Suppressor macrophage treated with lipopolysaccharide for 4 hours (primary cell): ENCODE measurements around the gene ELK4.

ENCODE experiments used
- DNase-seq: peaks from one replicate; pipeline ENCODE4 v3.0.0-alpha.2; 2020

ELK4 gene

DNA sequence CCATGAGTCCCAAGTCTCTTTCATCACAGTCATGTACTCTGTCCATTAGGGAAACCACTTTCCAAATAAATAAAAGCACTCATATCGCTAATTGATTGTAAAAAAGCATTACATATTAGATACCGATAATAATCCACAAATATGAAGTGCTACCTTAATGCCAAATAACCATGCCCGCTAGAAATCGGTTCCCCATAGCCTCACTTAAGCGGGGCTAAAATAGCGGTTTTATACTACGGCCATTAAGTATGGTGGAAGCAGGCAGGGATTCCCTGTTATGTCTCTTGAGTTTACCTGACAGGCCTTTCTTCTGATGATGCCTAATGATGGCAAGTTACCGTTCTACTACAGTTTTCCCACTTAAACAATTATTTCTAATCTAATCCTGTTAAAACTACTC lies 3.9 kb downstream of the ELK4 start:
- no peak for DNase-seq

DNA sequence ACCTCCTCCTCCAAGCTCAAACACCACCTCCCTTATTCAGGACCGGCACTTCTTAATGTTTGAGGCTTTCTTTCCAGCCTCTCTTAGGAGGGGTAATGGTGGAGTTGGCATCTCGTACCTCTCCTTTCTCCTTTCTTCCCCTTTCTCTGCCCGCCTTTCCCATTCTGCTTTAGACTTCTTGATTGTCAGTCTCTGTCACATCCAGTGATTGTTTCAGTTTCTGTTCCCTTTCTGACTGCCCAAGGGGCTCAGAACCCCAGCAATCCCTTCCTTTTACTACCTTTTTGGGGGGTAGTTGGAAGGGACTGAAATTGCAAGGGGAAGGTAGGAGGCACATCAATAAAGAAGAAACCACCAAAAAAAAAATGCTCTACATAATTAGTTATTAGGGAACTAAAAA lies 5.6 kb downstream of the ELK4 start:
- DNase-seq = peak; percentile 55

GRCh38 chr1:205623646-205624045 lies 8.2 kb downstream of the ELK4 start:
- no peak for DNase-seq

DNA sequence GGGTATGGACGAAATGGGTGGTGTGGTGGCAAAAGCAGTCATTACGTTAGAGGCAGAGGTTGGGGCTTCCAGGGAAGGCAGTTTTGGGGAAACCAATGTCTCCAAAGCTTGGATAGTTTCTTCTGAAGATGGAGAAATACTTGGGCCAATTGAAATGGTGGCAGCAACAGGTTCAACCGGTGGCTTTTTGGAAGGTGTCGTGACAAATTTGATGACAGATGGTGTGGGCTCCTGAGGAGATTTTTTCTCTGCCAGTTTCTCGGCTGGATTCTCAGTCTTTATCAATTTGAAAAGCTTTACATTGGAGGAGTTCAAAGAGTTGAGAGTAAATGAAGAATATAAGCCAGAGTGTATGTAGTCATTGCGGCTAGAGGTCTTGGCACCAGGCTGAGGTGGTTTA lies 11.5 kb downstream of the ELK4 start:
- DNase-seq = no peak

GRCh38 chr1:205619376-205619775 lies 12.4 kb downstream of the ELK4 start:
- no peak for DNase-seq

GRCh38 chr1:205616563-205617293 lies 15.1 kb downstream of the ELK4 start:
- no peak for DNase-seq

GRCh38 chr1:205615789-205616188 lies 16.0 kb downstream of the ELK4 start:
- no peak for DNase-seq

GRCh38 chr1:205613854-205614412 lies 17.9 kb downstream of the ELK4 start:
- no peak for DNase-seq

GRCh38 chr1:205612556-205612955 lies 19.3 kb downstream of the ELK4 start:
- DNase-seq = no peak

GRCh38 chr1:205612104-205612503 lies 19.7 kb downstream of the ELK4 start:
- DNase-seq = no peak

GRCh38 chr1:205610901-205611466 lies 20.8 kb downstream of the ELK4 start:
- no peak for DNase-seq

DNA sequence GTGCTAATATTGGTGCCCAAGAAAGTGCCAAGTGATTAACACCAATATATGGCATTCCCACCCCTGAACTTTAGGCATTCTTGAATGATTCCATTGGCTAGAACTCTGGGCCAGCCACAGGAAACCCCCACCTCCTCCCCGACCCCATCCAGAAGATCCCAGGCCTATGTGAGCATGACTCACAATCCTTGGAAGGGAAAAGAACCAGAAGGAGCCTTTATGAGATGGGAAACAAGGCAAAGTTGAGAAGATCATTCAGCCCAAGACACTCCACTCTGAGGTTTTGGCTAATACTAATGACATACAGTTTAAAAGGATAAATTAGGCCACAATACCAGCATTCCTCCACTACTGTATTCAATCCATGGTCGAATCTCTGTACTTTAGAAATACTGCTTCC lies 21.8 kb downstream of the ELK4 start:
- DNase-seq = peak; percentile 27

DNA sequence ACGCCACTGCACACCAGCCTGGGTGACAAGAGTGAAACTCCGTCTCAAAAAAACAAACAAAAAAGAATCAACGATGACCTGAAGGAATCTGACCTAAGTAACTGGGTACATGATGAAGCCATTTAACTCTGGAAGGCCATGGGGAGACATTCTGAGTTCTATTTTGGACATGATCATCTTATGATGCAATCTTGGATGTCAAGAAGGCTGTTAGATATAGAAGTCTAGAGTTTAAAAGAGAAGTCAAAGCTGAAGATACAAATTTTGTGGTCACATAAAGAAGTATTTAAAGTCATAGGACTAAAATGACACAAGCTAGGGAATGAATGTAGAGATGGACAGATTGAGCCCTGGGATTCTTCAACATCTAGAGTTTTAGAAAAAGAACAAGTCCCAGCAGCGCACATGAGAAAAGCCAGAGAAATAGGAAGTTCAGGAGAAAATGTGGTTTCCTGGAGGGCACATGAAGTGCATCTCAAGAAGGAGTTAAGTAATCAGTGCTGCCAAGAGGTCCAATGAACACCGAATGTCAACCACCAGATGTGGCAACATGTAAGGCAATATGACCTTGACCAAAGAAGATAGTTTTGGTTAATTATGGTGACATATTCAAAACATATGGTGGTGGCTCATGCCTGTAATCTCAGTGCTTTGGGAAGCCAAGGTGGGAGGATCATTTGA lies 26.8 kb downstream of the ELK4 start:
- peak; percentile 82 for DNase-seq

DNA sequence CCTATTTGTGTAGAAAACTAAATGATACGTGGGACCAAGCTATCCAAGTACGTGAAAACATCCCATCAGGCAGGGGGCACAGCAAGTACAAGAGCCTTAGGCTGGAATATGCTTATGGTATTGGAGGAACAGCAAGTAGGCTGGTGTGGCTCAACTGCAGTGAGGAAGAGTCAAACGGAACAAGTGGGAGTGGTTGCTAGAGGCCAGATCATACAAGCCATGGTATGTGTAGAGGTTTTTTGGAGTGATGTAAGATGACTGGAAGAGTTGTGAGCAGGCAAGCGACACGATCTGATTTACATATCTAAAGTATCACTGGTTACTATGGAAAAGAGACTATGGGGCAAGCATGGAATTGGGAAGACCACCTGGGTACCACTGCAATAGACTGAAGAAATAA lies 27.8 kb downstream of the ELK4 start:
- peak; percentile 69 for DNase-seq

DNA sequence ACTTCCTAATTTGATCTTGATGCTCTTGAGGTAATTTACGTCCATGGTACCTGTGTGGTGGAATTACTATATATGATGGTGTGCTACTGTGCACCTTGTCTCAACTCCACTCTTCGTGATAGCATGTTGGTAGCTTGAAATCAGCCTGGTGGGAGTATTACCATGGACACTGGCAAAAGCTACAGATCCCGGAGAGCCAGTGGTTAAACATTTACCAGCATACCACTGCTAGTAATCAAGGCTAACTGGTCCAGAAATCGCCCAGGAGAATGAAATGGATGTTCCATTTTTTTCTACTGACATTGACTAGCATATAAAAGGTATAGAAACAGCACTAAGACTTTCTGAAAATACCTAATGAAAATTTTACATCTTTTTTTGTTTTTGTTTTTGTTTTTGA lies 30.6 kb downstream of the ELK4 start:
- no peak for DNase-seq

GRCh38 chr1:205600085-205600484 lies 31.7 kb downstream of the ELK4 start:
- no peak for DNase-seq

DNA sequence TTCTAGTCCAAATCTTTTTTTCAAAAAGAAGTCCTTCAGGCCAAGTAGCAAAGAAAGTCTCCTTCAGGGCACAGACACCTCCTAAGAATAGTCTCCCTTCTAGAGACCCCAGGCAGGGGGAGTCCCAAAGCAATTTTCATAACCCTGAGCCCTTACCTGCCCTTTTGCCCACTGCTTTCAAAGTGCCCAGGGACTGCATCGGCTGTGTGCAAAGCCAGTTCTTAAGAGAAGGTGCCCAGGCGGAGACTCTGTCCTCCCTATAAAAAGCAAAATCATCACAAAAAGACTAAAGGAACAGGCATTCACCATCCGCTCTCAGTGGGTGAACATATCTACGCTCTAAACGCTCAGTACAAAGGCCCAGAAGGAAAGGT lies 32.2 kb downstream of the ELK4 start:
- no peak for DNase-seq

- peak; percentile 29 for DNase-seq
These were observed 32.8 kb downstream of the ELK4 start for GRCh38 chr1:205598841-205599668.

GRCh38 chr1:205597691-205598314 lies 34.0 kb downstream of the ELK4 start:
- DNase-seq = no peak

DNA sequence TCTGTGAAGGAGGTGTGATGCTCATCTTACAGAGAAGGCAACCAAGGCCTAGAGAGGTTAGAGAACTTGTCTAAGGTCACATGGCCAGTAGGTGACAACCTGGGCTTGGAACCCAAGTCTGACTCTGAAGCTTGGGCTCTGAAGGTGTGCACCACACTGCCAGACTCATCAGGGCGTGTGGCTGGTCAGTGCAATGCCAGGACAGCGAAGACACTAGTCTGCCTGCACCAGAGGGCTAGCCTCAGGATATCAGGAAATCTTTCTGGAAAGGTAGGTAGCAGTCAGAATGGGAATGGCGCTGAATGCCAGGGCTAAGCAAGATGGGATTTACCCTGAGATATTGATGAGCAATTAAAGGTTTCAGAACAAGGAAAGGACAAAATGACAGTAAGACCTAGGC lies 34.9 kb downstream of the ELK4 start:
- no peak for DNase-seq

DNA sequence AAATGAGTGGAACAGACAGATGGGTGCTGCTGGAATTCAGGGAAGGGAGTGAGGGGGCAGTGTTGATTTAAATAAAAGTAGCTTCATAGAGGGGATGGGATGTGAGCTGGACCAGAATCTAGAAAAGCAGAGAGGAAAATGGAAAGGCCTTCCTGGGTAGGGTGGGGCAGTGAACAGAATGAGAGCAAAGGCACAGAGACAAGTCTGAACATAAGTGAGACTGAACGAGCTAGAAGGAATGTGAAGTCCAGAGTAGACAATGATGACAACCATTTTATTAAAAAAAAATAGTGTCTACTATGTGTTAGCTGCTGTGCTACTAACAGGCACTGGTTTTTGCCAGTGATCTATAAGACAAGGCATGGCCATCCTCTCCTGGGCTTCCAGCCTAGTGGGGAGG lies 36.0 kb downstream of the ELK4 start:
- DNase-seq = no peak

- no peak for DNase-seq
These were observed 36.4 kb downstream of the ELK4 start for GRCh38 chr1:205595435-205595834.

- DNase-seq = no peak
These were observed 37.0 kb downstream of the ELK4 start for GRCh38 chr1:205594846-205595245.
